ENCODE measurements around the gene TAP1.
"Not testable (repeated sequence)": the region's sequence is repeated elsewhere in the genome, so short reads cannot be mapped to it uniquely, and the experiment has no call there.

The TAP1 gene

DNA sequence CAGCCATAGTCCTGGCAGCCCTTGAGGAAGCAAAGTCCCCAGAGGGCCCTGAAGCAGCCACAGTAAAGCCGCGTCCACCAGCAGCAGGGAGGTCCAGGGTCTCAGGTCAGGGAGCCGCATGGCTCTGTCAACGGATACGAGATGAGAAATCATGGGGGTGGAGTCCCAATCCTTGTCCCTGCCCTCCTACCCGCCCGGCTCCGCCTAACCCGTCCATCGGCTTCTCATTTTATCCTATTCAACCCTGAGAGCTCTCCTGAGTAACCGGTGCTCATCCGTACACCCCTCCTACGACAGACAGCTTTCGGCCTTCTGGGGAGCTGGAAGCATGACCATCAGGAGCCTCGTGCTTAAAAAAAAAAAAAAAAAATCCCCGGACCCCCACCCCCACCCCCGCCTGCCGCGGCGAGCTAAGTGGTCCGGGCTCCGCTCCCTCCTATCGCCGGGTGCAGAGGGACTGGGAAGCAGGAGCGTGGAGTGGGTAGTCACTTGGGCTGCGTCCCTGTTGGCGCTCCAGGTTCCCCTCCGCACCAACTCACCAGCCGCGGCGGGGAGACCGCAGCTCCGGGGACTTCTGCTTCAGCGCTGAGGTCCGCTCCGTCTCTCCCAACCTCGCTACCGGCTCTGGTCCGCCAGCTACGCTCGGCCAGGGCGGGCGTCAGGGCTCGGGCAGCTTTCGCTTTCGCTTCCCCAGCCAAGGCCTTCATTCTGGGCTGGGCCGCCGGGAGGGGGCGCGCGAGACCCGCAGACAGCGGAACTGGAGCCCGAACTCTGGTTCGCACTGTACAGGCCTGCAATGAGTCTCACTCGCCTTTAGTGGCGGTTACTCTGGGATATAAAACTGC lies 15.2 kb downstream of the TAP1 start, which contains the start of gene TAP2:
Gene TAP2 (minus strand): TSS at position 626 of the 845 bp plus-strand sequence. CDS start 506 bp downstream, at position 120.
- DNase-seq: peak; percentile 96

DNA sequence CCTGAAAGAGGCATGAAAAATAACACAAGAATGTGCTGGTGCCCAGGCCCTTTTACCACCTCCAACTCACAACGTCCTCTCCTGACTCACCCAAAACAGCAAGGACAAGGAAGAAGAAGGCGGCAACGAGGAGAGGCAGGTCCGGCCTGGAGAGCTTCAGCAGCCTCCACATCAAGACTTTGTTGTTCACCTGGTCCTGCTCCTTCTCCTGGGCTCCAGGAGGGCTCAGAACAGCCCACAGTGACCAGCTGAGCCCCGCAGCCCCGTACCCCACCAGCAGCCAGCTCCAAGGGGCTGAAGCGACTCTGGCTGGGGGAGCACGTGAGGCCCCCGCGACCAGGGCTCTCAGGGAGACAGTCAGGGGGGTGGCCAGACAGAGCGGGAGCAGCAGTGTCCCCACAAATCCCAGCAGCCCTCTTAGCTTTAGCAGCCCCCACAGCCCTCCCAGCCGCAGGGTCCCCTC lies 15.8 kb downstream of the TAP1 start:
- no peak for DNase-seq

DNA sequence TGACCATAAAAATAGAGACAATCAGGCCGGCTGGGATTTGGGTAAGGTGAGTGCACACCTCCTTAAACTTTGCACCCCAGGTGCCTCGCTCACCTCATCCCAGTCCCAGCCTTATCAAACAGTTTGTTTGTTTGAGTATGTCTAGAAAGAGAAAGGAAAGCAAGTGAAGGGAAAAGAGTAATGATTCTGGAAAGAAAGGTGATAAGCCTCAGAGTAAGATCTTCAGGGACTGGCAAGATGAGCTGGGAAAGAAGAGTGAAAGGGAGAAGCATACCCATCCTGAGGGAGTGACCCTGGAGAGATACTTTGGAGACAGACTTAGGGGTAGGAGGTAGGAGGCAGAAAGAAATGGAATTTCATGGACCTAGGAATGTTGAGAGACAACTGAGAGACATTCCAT lies 16.6 kb downstream of the TAP1 start:
- DNase-seq: no peak

DNA sequence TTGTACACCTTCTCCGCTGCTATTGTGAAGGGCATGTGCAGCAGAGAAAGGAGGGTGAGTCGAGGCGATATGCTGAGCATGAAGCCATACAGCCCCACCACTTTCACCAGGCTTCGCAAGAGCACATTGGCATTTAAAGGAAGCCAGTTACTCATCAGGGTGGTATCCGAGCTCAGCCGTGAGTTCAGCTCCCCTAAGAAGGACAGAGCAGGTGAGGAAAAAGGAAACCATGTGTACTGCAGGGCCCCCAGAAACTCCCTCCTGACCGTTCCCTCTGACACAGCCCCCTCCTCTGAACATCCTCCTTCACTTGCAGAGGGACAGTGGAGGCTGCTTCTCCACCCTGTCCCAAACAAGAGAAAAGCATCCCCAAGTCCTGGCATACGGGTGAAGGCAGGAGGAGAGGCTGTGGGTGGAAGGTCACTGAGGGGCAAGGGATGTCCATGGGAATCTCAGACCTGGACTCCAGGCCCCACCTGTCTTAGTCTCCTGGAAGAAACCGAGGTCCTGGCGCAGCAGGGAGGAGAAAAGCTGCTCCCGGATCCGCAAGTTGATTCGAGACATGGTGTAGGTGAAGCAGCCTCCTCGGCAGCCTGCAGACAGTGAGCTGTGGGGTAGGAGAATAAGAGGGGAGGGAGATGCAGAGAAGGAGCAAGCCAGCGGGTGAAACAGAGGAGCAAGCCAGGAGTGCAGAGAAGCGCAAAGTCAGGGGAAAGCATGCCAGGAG lies 18.2 kb downstream of the TAP1 start:
- no peak for DNase-seq

DNA sequence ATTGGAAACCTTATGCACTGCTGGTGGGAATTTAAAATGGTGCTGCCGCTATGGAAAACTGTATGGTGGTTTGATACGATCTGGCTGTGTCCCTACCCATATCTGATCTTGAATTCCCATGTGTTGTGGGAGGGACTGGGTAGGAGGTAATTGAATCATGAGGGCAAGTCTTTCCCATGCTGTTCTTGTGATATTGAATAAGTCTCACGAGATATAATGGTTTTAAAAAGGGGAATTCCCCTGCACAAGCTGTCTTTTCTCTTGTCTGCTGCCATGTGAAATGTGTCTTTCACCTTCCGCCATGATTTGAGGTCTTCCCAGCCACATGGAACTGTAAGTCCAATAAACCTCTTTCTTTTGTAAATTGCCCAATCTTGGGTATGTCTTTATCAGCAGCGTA lies 19.8 kb downstream of the TAP1 start:
- no peak for DNase-seq

DNA sequence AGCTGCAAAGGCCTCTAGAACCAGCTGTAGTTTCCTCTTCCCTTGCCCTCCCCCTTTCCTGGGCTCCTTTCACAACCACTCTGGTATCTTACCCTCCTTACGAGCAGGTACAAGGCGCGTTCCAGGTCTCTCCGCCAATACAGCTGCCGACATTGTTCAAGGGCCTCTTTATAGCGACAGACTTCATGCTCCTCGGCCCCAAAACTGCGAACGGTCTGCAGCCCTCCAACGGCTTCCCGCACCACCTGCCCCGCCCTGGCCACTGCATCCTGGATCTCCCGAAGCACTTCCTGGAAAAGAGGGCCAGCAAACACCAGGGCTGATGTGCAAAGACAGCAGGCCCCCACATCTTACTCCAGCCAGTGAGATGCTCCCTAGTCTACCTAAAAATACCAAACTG lies 21.0 kb downstream of the TAP1 start:
- no peak for DNase-seq

DNA sequence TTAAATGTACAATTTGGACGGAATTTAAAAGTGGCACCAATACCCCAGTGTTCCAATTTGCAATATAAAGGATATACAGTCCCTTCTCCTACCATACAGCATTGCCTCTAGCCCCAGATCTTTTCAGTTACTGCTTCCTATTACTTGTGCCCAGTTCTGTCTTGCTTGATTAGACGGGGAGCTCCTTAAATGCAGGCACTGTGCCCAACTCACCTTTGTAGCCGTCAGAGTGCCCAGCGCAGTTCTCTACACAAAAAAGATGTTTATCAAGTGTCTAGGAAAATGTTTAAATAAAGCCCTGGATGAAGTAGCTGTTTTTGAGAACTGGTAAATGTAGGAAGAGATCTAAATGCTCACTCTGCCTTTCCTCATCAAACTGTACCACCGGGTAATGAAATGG lies 22.6 kb downstream of the TAP1 start:
- DNase-seq: no peak

DNA sequence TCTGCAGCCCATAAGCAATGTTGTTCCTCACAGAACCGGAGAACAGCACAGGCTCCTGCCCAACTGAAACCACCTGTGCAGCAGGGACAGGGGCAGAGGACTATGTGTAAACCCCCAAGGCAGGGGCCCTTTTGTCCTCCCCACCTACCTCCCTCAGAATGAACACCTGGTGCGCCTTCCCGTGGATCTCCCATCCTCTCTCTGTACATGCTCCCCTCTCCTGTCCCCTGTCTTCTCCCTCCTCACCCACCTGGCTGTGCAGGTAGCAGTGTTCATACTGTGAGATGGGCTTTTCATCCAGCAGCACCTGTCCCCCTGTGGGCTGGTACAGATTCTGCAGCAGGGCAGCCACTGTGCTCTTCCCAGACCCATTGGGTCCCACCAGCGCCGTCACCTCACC lies 23.5 kb downstream of the TAP1 start:
- no peak for DNase-seq

DNA sequence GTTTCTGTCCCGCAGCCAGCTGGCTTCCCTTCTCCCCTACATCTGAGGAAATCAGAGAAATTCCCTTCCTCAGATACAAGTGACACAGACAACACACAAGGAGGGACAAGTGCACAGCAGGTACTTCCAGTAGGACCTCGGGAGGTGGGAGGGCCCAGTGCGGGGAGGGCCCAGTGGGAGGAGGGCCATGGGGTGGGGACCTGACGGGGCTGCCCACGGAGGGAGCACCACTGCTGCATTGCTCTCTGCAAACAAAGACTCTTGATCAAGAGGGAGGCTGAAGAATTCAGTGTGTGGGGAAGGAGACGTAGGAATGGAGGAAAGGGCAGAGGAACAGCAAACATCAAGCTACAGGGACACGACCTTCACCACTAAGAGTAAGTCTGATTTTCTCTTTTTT lies 24.0 kb downstream of the TAP1 start:
- no peak for DNase-seq

DNA sequence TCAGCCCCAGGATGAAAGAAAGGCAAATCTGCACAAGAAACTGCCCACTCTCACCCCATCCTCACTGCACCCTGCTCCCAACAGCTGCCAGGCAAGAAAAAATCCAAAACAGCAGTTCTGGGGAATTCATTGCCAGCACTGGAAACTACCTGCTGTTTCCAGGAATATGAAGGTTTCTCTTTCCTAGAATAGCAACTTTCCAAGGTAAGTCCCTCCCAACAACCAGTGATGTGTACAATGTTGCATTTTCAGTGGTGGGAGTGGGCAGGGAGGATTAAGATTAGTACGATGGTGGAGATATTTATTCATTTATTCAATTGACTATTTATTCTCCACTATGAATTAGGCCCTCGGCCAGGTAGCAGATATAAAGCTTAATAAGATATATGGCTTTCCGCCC lies 26.5 kb downstream of the TAP1 start:
- no peak for DNase-seq

DNA sequence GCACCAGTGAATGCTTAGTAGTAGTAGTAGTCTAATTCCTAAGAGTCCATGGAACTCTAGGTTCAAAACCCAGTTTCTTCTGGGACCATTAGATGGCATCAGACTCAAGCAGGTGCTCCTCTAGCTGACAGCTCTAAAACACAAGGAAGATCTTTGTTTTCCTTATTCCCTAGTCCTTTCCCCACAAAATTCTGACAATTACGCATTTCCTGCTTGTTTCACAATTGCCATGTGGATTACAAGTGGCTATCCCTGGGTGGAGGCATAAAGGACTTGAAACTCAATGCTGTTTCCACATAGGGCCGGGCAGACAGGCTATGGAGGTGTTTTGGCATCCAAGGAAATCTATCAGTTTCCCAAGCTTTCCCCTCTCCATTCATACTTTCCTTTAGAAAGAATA lies 27.5 kb downstream of the TAP1 start:
- peak in 1 of 2 donors; percentile 11 for DNase-seq

DNA sequence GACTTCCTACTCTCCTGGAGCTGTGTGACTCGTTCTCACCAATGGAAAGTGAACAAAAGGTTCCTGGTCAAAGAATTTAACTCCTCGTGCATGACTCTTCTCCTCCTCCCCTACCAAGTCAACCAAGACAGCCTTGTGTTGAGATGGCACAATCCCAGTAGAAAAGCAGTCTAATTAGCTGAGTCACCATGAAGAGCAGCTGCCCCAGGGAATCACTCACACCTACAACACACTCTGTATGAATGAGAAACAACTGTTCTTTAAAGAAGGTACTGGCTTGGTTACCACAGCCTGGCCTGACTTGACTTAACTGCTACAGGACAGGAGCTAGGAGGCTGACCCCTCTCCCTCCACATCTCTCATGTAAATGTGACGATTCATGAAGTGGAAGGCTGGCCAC lies 33.8 kb downstream of the TAP1 start:
- no peak for DNase-seq

DNA sequence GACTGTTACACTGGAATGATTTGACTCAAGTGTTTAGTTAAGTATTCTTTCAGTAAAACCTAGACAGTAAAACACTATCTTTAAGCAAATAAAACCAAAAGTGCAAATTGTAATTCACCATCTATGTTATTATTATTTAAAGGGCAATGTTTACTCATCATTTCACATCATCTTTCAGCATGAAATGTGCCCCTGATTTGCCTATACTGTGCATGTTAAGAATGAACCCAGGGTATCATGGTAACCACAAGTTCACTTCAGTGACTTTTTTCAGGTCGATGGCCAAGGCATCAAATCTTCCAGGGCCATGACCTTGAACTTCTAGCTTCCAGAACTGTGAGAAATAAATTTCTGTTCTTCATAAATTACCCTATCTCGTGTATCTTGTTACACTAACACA lies 34.6 kb downstream of the TAP1 start:
- DNase-seq: no peak

DNA sequence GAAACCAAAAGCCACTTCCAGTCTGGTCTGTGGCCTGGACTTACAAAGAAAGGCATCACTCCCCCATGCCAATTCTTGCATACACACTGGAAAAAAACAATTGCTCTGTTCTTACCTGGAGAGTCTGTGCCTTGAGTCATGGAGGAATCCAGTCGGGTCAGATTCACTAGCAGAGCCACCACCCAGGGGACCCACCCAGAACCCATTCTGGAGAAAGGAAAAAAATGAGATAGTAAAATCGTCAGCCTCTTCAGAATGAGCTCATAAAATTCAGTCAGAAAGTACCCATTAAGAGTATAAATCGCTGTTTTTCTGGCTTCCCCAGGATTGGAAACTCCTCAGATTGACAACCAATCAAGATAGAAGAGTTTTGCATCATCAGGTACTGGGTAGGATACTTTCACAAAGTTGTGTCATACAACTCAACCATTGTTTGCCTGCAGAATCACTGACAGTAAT lies 36.7 kb downstream of the TAP1 start, which contains the start of gene HLA-DOB:
Gene HLA-DOB (minus strand): TSS at position 257 of the 459 bp plus-strand sequence. CDS start 51 bp downstream, at position 206.
- peak in 1 of 2 donors; percentile 3 for DNase-seq

DNA sequence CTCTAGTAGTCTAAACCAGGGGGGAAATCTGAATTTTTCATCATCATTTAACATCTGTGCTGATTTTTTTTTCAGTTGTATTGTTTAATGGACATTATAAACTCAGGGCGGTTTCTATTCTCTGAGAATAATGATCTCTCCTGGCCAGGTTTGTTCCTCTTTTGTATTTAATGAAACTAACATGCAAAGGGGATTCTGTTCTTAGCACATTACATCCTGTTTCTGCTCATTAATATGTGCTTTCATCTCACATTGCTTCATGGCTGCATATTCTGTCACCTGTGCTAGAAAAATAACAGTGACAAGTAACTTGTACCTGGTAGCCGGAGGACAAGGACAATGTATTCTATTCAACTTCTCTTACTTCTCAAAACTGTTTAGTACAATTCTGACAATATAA lies 37.5 kb downstream of the TAP1 start:
- no peak for DNase-seq

DNA sequence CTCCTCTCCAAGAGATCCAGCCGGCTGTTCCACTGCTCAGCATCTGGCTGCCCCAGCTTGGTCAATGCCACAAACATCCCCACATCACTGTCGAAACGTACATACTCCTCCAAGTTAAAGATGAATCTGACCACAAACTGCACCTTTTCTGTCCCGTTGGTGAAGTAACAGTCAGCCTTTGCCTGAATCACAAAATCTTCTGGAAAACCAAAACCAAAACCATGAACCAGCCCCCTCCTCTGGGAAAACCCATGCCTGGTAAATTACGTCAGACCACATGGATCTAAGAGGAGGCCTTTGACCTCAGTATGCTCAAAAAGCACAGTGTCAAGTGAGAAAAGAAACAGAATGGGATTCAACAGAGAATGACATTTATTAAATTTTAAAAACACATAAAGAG lies 38.4 kb downstream of the TAP1 start:
- no peak for DNase-seq

DNA sequence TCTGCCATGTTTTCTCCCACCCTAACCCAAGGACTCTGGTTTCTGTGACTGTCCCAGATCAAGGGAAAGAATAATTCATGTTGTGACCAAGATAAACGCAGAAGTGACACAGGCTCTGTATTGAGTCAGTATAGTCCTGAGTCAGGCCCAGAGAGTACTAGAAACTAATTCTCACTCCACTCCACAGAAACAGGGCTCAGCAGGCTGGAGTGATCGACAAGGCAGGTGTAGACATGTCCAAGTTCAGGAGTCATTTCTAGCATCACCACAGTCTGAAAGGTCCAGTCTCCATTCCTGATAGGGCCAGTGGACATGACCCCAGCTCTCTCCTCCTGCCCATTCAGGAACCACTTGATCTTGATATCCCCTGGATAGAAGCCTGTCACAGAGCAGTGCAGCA lies 39.4 kb downstream of the TAP1 start:
- DNase-seq: no peak

DNA sequence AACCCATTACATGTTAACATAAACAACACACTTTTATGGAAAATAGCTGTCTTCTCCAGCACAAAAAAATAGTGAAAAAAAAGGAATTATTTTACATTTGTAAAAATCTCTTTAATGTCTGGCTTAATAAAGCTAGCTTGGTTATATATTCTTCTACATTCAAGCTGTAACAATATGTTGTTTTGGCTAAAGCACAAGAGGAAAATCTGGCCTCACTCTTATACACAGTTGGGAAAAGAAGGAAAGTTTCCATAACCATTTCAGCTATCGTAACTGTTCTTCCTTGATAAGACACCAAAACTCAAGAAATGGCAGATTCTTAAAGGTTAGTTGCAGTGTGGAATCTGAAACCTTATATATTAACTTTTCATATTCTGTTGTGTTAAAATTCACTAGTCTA lies 44.3 kb downstream of the TAP1 start:
- no peak for DNase-seq

DNA sequence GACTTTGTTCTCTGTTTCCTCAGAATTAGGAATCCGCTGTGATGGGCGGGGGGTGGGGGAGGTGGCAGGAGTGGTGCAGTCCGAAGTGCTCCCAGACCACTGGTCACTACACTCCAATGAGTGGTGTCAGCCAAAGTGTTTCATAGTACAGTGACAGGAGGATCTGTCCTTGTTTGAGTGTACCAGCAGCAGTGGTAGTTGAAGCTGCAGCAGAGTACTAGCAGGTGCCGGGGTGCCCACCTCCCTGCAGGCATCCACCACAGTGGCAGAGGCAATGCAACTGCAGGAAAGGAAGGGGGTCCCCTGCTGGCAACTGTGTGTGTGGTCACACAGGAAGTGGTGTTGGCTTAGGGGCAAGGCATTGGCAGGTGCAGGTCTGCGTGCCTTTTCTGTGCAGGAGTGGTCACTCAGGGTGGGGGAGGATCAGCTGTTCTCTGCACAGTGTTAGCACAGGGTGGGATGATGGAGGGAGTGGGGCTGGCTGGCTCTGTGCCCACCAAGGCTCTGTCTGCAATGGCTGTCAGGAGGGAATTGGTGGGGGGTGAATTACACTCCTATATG lies 46.4 kb downstream of the TAP1 start:
- DNase-seq: no peak

DNA sequence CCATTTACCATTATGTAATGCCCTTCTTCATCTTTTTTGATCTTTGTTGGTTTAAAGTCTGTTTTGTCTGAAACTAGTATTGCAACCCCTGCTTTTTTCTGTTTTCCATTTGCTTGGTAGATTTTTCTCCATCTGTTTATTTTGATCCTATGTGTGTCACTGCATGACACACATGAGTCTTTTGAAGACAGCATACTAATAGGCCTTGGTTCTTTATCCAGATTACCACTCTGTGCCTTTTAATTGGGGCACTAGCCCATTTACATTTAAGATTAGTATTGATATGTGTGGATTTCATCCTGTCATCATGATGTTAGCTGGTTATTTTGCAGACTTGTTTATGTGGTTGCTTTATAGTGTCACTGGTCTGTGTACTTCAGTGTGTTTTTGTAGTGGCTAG lies 48.1 kb downstream of the TAP1 start:
- DNase-seq: not testable (repeated sequence)

DNA sequence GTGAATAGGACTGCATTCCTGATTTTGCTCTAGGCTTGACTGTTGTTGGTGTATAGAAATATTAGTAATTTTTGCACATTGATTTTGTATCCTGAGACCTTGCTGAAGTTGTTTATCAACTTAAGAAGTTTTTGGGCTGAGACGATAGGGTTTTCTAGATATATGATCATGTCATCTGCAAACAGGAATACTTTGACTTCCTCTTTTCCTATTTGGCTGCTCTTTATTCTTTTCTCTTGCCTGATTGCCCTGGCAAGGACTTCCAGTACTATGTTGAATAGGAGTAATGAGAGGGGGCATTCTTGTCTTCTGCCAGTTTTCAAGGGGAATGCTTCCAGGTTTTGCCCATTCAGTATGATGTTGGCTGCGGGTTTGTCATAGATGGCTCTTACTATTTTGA lies 50.1 kb downstream of the TAP1 start:
- DNase-seq: no peak

DNA sequence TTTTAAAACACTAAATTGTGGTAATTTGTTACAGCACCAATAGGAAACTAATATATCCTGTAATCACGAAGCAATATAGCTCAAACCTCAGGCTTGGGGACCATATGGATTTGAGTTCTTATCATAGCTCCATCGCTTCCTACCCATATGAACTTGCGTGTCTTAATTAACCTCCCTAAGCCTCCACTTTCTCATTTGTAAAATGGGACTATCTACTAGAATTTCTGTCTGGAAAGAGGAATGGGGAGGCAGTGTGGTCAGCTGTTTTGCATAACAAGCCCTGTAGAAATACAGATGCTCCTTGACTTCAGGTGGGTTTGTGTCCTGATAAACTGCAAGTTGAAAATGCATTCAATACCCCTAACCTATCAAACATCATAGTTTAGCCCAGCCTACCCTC lies 53.8 kb downstream of the TAP1 start:
- no peak for DNase-seq

DNA sequence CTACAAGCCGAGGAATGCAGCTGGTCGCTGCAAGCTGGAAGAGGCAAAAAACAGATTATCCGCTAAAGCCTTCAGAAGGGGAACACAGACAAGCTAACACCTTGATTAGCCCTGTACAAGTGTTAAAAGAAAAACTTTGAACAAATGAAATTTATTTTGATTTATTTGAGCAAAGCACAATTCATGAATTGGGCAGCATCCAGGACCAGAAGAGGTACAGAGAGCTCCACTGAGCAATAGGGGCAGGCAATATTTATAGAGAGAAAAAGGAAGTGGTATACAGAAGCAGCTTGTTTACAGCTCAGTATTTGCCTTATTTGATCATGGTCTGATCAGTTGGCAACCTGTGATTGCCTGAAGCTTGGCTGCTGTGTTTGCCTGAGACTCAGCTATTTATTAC lies 54.3 kb downstream of the TAP1 start:
- DNase-seq: no peak
